ENCODE measurements around the gene DUSP19.

Gene DUSP19

GRCh38 chr2:183123959-183124221, 45.3 kb downstream of the DUSP19 start:
- DNase-seq (ENCODE audit: insufficient read length, low spot score) (peak; percentile 8), FAIRE-seq (no peak)
- TF ChIP-seq TAF1 (IDR thresholded peaks at IDR 0.05; ENCODE audit: low read depth, low read length) = no peak
- TF ChIP-seq POLR2AphosphoS5 (IDR thresholded peaks at IDR 0.05; ENCODE audit: low read depth, low read length) = no peak
- no peak for TF ChIP-seq POLR2A (IDR thresholded peaks at IDR 0.05; ENCODE audit: low read depth, low read length)
- TF ChIP-seq PAX5 (IDR thresholded peaks at IDR 0.05; ENCODE audit: insufficient read depth, low read length, severe bottlenecking) = no peak
- no peak for TF ChIP-seq SPI1 (IDR thresholded peaks at IDR 0.05; ENCODE audit: low read depth, low read length)
- TF ChIP-seq POU2F2 (IDR thresholded peaks at IDR 0.05; ENCODE audit: low read depth, low read length) = no peak

- TF ChIP-seq SPI1 (IDR thresholded peaks at IDR 0.05; ENCODE audit: low read depth, low read length) (peak; percentile 93), POLR2A (IDR thresholded peaks at IDR 0.05; ENCODE audit: low read depth, low read length) (peak; percentile 87), POLR2AphosphoS5 (IDR thresholded peaks at IDR 0.05; ENCODE audit: low read depth, low read length) (peak; percentile 76), POU2F2 (IDR thresholded peaks at IDR 0.05; ENCODE audit: low read depth, low read length) (peak; percentile 78), PAX5 (IDR thresholded peaks at IDR 0.05; ENCODE audit: insufficient read depth, low read length, severe bottlenecking) (no peak), TAF1 (IDR thresholded peaks at IDR 0.05; ENCODE audit: low read depth, low read length) (peak; percentile 74)
- peak; percentile 97 for FAIRE-seq
These were observed 45.8 kb downstream of the DUSP19 start, which contains the start of gene NUP35 for GRCh38 chr2:183124222-183124956. Gene NUP35, plus strand, starts transcription at chr2:183124443. Its CDS starts 15 bp downstream, at chr2:183124458.

GRCh38 chr2:183124957-183125255, 46.4 kb downstream of the DUSP19 start:
- DNase-seq (ENCODE audit: insufficient read length, low spot score) (no peak), FAIRE-seq (no peak)
- TF ChIP-seq POLR2AphosphoS5 (IDR thresholded peaks at IDR 0.05; ENCODE audit: low read depth, low read length) (no peak), TAF1 (IDR thresholded peaks at IDR 0.05; ENCODE audit: low read depth, low read length) (no peak)

More at GRCh38 chr2:183124222-183124956, 45.8 kb downstream of the DUSP19 start, which contains the start of gene NUP35:
- DNase-seq (ENCODE audit: insufficient read length, low spot score) = peak; percentile 33

- DNase-seq (ENCODE audit: insufficient read length, low spot score) = no peak
- TF ChIP-seq POLR2A (IDR thresholded peaks at IDR 0.05; ENCODE audit: low read depth, low read length) (no peak), TAF1 (IDR thresholded peaks at IDR 0.05; ENCODE audit: low read depth, low read length) (no peak), POLR2AphosphoS5 (IDR thresholded peaks at IDR 0.05; ENCODE audit: low read depth, low read length) (no peak), SPI1 (IDR thresholded peaks at IDR 0.05; ENCODE audit: low read depth, low read length) (no peak), PAX5 (IDR thresholded peaks at IDR 0.05; ENCODE audit: insufficient read depth, low read length, severe bottlenecking) (no peak), POU2F2 (IDR thresholded peaks at IDR 0.05; ENCODE audit: low read depth, low read length) (no peak)
- peak; percentile 26 for FAIRE-seq
These were observed 47.3 kb downstream of the DUSP19 start for GRCh38 chr2:183125659-183126341.

GRCh38 chr2:183126635-183127034, 48.1 kb downstream of the DUSP19 start:
- FAIRE-seq = no peak
- no peak for TF ChIP-seq POLR2AphosphoS5 (IDR thresholded peaks at IDR 0.05; ENCODE audit: low read depth, low read length)
- TF ChIP-seq PAX5 (IDR thresholded peaks at IDR 0.05; ENCODE audit: insufficient read depth, low read length, severe bottlenecking) = no peak
- TF ChIP-seq POLR2A (IDR thresholded peaks at IDR 0.05; ENCODE audit: low read depth, low read length) = no peak
- no peak for DNase-seq (ENCODE audit: insufficient read length, low spot score)

GRCh38 chr2:183134016-183134415, 55.5 kb downstream of the DUSP19 start:
- DNase-seq (ENCODE audit: insufficient read length, low spot score) (no peak), FAIRE-seq (no peak)
- TF ChIP-seq POU2F2 (IDR thresholded peaks at IDR 0.05; ENCODE audit: low read depth, low read length) (no peak), SPI1 (IDR thresholded peaks at IDR 0.05; ENCODE audit: low read depth, low read length) (no peak), TAF1 (IDR thresholded peaks at IDR 0.05; ENCODE audit: low read depth, low read length) (no peak), POLR2AphosphoS5 (IDR thresholded peaks at IDR 0.05; ENCODE audit: low read depth, low read length) (no peak), POLR2A (IDR thresholded peaks at IDR 0.05; ENCODE audit: low read depth, low read length) (no peak), PAX5 (IDR thresholded peaks at IDR 0.05; ENCODE audit: insufficient read depth, low read length, severe bottlenecking) (no peak)

- TF ChIP-seq POU2F2 (IDR thresholded peaks at IDR 0.05; ENCODE audit: low read depth, low read length) = no peak
- no peak for TF ChIP-seq SPI1 (IDR thresholded peaks at IDR 0.05; ENCODE audit: low read depth, low read length)
- no peak for TF ChIP-seq PAX5 (IDR thresholded peaks at IDR 0.05; ENCODE audit: insufficient read depth, low read length, severe bottlenecking)
- no peak for TF ChIP-seq TAF1 (IDR thresholded peaks at IDR 0.05; ENCODE audit: low read depth, low read length)
- no peak for TF ChIP-seq POLR2AphosphoS5 (IDR thresholded peaks at IDR 0.05; ENCODE audit: low read depth, low read length)
- TF ChIP-seq POLR2A (IDR thresholded peaks at IDR 0.05; ENCODE audit: low read depth, low read length) = no peak
- no peak for FAIRE-seq
- no peak for DNase-seq (ENCODE audit: insufficient read length, low spot score)
These were observed 70.4 kb downstream of the DUSP19 start for GRCh38 chr2:183148955-183149354.

- no peak for DNase-seq (ENCODE audit: insufficient read length, low spot score)
- FAIRE-seq = no peak
- TF ChIP-seq POU2F2 (IDR thresholded peaks at IDR 0.05; ENCODE audit: low read depth, low read length) = no peak
These were observed 70.9 kb downstream of the DUSP19 start for GRCh38 chr2:183149489-183149888.

Measured in GM12891 (cell line).